ENCODE measurements around the gene SYNPO2L. TPM values are rescaled to one million over a fixed set of nuclear protein-coding genes. Genes with fewer than 3 reads are reported as not detected.
"Not testable (repeated sequence)": the region's sequence is repeated elsewhere in the genome, so short reads cannot be mapped to it uniquely, and the experiment has no call there.

The SYNPO2L gene
- 1 to 10 TPM in 1 of 4 donors, under 1 TPM in 1, not detected in 2; 0.14 to 4.5 TPM for total RNA-seq

- Histone ChIP-seq H3K4me1 (peaks cover 0 to 9% (median 0%) of the 10 kb centered on the region in 4 donors), H3K36me3 (no peaks in the 10 kb centered on the region), H3K4me3 (no peak within 1 kb of the TSS), H3K27ac (no peak within 1 kb of the TSS), H3K27me3 (no peaks in the 10 kb centered on the region), H3K9me3 (no peaks in the 10 kb centered on the region)
- in situ Hi-C loops (cut with MboI; ENCODE audit: low pct_ligation_motif_present in 1 of 4, low pct_unique_long_range_greater_than_20kb in 1 of 4, low sequenced_read_pairs in 3 of 4) (no loop called here), intact Hi-C loops (cut with DNase I; ENCODE audit: low total_unique reads) (no loop called here)
- WGBS, 2 donors (ENCODE audit: low coverage in 1 of 2) = 71 to 80% methylated on average over 1 to 5 of the region's 5 CpGs
- TF ChIP-seq CTCF (IDR thresholded peaks at IDR 0.05) (no peak), POLR2AphosphoS5 (IDR thresholded peaks at IDR 0.05) (no peak), EP300 (IDR thresholded peaks at IDR 0.05; ENCODE audit: low read depth) (no peak), POLR2A (IDR thresholded peaks at IDR 0.05) (no peak)
- DNase-seq = no peak
Measured at GRCh38 chr10:73655990-73656298, at the start of gene SYNPO2L. Gene SYNPO2L (minus strand): TSS chr10:73656029. CDS start chr10:73655922, 107 bp downstream.

GRCh38 chr10:73703924-73704323 is 48.1 kb upstream of the SYNPO2L start:
- DNase-seq; intact Hi-C loops (cut with DNase I; ENCODE audit: low total_unique reads); H3K4me3 ChIP-seq; H3K27ac ChIP-seq; H3K4me1 ChIP-seq; H3K36me3 ChIP-seq; H3K9me3 ChIP-seq; in situ Hi-C loops (cut with MboI; ENCODE audit: low pct_ligation_motif_present in 1 of 4, low pct_unique_long_range_greater_than_20kb in 1 of 4, low sequenced_read_pairs in 3 of 4); H3K27me3 ChIP-seq: not testable (repeated sequence)

GRCh38 chr10:73698819-73699218 is 43.0 kb upstream of the SYNPO2L start:
- H3K4me1 ChIP-seq; H3K9me3 ChIP-seq; DNase-seq; H3K36me3 ChIP-seq; H3K27me3 ChIP-seq; intact Hi-C loops (cut with DNase I; ENCODE audit: low total_unique reads); H3K27ac ChIP-seq; in situ Hi-C loops (cut with MboI; ENCODE audit: low pct_ligation_motif_present in 1 of 4, low pct_unique_long_range_greater_than_20kb in 1 of 4, low sequenced_read_pairs in 3 of 4); H3K4me3 ChIP-seq: not testable (repeated sequence)
- 84 to 100% methylated on average over 1 to 2 of the region's 2 CpGs for WGBS, 2 donors (ENCODE audit: low coverage in 1 of 2)

GRCh38 chr10:73697675-73698159 is 41.9 kb upstream of the SYNPO2L start, which contains the start of gene AGAP5:
Gene AGAP5 (minus strand): TSS chr10:73698109. CDS start chr10:73697755, 354 bp downstream.
- H3K27ac ChIP-seq; intact Hi-C loops (cut with DNase I; ENCODE audit: low total_unique reads); H3K36me3 ChIP-seq; DNase-seq; H3K4me1 ChIP-seq; H3K9me3 ChIP-seq; H3K27me3 ChIP-seq; H3K4me3 ChIP-seq; in situ Hi-C loops (cut with MboI; ENCODE audit: low pct_ligation_motif_present in 1 of 4, low pct_unique_long_range_greater_than_20kb in 1 of 4, low sequenced_read_pairs in 3 of 4): not testable (repeated sequence)
- 97% methylated on average over 16 of the region's 16 CpGs; no CpG with 5 or more reads in 1 of the 2 donors for WGBS, 2 donors (ENCODE audit: low coverage in 1 of 2)

- H3K4me1 ChIP-seq; DNase-seq; intact Hi-C loops (cut with DNase I; ENCODE audit: low total_unique reads); H3K27me3 ChIP-seq; in situ Hi-C loops (cut with MboI; ENCODE audit: low pct_ligation_motif_present in 1 of 4, low pct_unique_long_range_greater_than_20kb in 1 of 4, low sequenced_read_pairs in 3 of 4); H3K4me3 ChIP-seq; H3K27ac ChIP-seq; H3K9me3 ChIP-seq; H3K36me3 ChIP-seq: not testable (repeated sequence)
Measured at GRCh38 chr10:73695302-73695701, 39.5 kb upstream of the SYNPO2L start.

GRCh38 chr10:73690755-73691154 is 34.9 kb upstream of the SYNPO2L start:
- in situ Hi-C loops (cut with MboI; ENCODE audit: low pct_ligation_motif_present in 1 of 4, low pct_unique_long_range_greater_than_20kb in 1 of 4, low sequenced_read_pairs in 3 of 4); H3K27ac ChIP-seq; DNase-seq; H3K36me3 ChIP-seq; H3K4me3 ChIP-seq; H3K27me3 ChIP-seq; H3K4me1 ChIP-seq; intact Hi-C loops (cut with DNase I; ENCODE audit: low total_unique reads); H3K9me3 ChIP-seq: not testable (repeated sequence)
- WGBS, 2 donors (ENCODE audit: low coverage in 1 of 2) = 99% methylated on average over 6 of the region's 6 CpGs; no CpG with 5 or more reads in 1 of the 2 donors

- H3K27ac ChIP-seq; H3K4me1 ChIP-seq; in situ Hi-C loops (cut with MboI; ENCODE audit: low pct_ligation_motif_present in 1 of 4, low pct_unique_long_range_greater_than_20kb in 1 of 4, low sequenced_read_pairs in 3 of 4); H3K27me3 ChIP-seq; H3K4me3 ChIP-seq; H3K9me3 ChIP-seq; intact Hi-C loops (cut with DNase I; ENCODE audit: low total_unique reads); H3K36me3 ChIP-seq; DNase-seq: not testable (repeated sequence)
- 98% methylated on average over 17 of the region's 28 CpGs; no CpG with 5 or more reads in 1 of the 2 donors for WGBS, 2 donors (ENCODE audit: low coverage in 1 of 2)
Measured at GRCh38 chr10:73689596-73689995, 33.8 kb upstream of the SYNPO2L start.

- 89 to 100% methylated on average over 1 of the region's 1 CpG for WGBS, 2 donors (ENCODE audit: low coverage in 1 of 2)
- H3K4me1 ChIP-seq; H3K9me3 ChIP-seq; H3K27me3 ChIP-seq; H3K36me3 ChIP-seq; H3K27ac ChIP-seq; H3K4me3 ChIP-seq; in situ Hi-C loops (cut with MboI; ENCODE audit: low pct_ligation_motif_present in 1 of 4, low pct_unique_long_range_greater_than_20kb in 1 of 4, low sequenced_read_pairs in 3 of 4); DNase-seq; intact Hi-C loops (cut with DNase I; ENCODE audit: low total_unique reads): not testable (repeated sequence)
Measured at GRCh38 chr10:73687641-73688040, 31.8 kb upstream of the SYNPO2L start.

GRCh38 chr10:73674546-73674945 is 18.7 kb upstream of the SYNPO2L start:
- H3K27ac ChIP-seq; DNase-seq; H3K9me3 ChIP-seq; H3K4me1 ChIP-seq; intact Hi-C loops (cut with DNase I; ENCODE audit: low total_unique reads); in situ Hi-C loops (cut with MboI; ENCODE audit: low pct_ligation_motif_present in 1 of 4, low pct_unique_long_range_greater_than_20kb in 1 of 4, low sequenced_read_pairs in 3 of 4); H3K4me3 ChIP-seq; H3K27me3 ChIP-seq; H3K36me3 ChIP-seq: not testable (repeated sequence)
- 84% methylated on average over 19 of the region's 20 CpGs; no CpG with 5 or more reads in 1 of the 2 donors for WGBS, 2 donors (ENCODE audit: low coverage in 1 of 2)

GRCh38 chr10:73668378-73668777 is 12.5 kb upstream of the SYNPO2L start:
- H3K27ac ChIP-seq; H3K4me1 ChIP-seq; in situ Hi-C loops (cut with MboI; ENCODE audit: low pct_ligation_motif_present in 1 of 4, low pct_unique_long_range_greater_than_20kb in 1 of 4, low sequenced_read_pairs in 3 of 4); H3K9me3 ChIP-seq; H3K4me3 ChIP-seq; H3K27me3 ChIP-seq; DNase-seq; H3K36me3 ChIP-seq; intact Hi-C loops (cut with DNase I; ENCODE audit: low total_unique reads): not testable (repeated sequence)
- WGBS, 2 donors (ENCODE audit: low coverage in 1 of 2) = 99 to 100% methylated on average over 2 to 4 of the region's 4 CpGs

Data from transverse colon (tissue), 4 donors.